Putamen (tissue), 1 donor: Measurements from ENCODE around the gene ELP5.

Experiments
- DNase-seq: peaks from one replicate; pipeline ENCODE4 v3.0.0-alpha.2; 2016; ENCODE audit warnings: low spot score

The ELP5 gene

GRCh38 chr17:7219229-7219811, 32.7 kb upstream of the ELP5 start:
- no peak for DNase-seq

DNA sequence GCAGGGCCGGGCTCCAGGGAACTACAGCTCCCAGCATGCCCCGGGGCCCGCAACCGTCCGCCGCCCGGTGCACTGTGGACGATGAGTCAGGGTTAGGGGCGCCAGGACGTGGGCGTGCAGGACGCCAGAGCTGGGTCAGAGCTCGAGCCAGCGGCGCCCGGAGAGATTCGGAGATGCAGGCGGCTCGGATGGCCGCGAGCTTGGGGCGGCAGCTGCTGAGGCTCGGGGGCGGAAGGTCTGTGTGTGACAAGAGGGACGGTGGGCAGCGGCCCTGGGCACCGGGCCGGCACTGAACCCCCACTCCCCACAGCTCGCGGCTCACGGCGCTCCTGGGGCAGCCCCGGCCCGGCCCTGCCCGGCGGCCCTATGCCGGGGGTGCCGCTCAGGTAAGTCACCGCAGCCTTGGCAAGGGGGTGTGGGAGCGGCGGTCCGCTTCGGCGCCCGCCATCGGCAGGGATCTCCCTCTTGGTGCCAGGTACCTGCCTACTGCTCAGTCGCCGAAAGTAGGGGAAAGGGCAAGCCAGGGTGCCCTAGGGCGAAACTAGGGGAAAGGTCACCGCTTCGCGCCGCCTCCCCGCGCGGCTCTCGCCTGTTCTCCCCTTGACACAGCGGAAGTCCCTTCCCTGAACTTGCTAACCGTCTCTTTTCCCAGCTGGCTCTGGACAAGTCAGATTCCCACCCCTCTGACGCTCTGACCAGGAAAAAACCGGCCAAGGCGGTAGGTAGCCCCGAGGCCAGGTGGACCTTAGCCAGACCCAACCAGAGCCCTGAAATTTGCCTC, 32.0 kb upstream of the ELP5 start, which contains the start of the genes ACADVL and DLG4:
TSS of gene ACADVL (plus strand) at position 127 of the 781 bp plus-strand sequence. CDS start at position 174, 47 bp downstream.
TSS of gene DLG4 (minus strand) at position 25 of the 781 bp plus-strand sequence.
- peak; percentile 86 for DNase-seq

DNA sequence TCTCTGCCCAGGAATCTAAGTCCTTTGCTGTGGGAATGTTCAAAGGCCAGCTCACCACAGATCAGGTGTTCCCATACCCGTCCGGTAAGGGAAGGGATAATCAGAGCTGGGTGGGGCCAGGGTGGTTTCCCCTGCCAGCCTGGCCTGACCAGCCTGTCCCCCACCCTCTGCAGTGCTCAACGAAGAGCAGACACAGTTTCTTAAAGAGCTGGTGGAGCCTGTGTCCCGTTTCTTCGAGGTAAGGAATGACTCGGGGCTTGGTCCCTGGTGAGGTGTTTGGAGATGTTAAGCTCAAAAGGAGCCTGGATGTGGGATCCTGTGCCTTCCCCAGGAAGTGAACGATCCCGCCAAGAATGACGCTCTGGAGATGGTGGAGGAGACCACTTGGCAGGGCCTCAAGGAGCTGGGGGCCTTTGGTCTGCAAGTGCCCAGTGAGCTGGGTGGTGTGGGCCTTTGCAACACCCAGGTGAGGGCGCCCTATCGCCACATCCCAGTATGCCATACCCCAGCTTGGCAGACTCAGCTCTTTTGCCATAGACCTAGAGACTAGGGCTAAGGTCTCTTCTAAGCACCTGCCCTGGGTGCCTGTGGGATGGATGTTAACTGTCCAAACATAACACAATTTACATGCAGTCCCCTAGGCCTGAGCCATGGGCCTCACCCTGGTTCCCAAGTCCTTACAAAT, 31.3 kb upstream of the ELP5 start:
- no peak for DNase-seq

DNA sequence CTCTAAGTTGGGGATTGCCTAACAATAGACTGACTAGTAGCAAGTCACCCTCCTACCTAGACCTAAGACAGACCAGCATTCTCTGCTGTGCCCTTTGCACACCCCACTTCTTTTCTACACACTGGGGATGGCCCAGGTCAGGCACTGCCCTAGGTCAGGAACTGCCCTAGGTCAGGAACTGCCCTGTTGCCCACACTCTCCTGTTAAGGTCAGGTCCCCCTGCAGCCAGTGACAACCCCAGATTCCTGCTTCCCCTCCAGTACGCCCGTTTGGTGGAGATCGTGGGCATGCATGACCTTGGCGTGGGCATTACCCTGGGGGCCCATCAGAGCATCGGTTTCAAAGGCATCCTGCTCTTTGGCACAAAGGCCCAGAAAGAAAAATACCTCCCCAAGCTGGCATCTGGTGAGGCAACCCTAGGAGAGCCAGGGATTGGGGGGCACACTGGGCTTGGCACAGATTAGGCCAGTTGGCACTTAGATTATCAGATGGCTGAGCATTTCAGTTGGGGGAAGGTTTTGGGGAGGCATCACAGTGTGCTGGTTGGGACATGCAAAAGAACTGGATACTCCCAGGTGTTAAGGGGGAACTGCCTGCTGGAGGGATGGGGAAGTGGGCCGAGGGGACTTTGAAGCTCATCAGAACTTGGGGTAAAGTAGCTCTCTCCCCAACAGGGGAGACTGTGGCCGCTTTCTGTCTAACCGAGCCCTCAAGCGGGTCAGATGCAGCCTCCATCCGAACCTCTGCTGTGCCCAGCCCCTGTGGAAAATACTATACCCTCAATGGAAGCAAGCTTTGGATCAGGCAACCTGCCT, 30.5 kb upstream of the ELP5 start:
- DNase-seq: no peak

GRCh38 chr17:7222093-7222971, 29.7 kb upstream of the ELP5 start:
- DNase-seq: no peak

- DNase-seq: no peak
Observed at GRCh38 chr17:7222972-7223292, 29.1 kb upstream of the ELP5 start.

GRCh38 chr17:7223375-7223774, 28.6 kb upstream of the ELP5 start:
- DNase-seq: no peak

GRCh38 chr17:7224110-7224509, 27.9 kb upstream of the ELP5 start:
- DNase-seq: no peak

DNA sequence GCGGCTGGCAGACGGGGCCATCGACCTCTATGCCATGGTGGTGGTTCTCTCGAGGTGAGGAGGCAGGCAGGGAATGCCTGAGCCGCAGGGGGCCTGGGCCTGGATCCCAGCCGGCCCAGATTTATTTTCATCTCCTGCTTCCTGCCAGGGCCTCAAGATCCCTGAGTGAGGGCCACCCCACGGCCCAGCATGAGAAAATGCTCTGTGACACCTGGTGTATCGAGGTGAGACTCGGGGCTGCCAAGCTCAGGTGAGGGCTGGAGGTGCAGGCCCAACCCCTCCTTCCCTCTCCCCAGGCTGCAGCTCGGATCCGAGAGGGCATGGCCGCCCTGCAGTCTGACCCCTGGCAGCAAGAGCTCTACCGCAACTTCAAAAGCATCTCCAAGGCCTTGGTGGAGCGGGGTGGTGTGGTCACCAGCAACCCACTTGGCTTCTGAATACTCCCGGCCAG, 27.3 kb upstream of the ELP5 start:
- DNase-seq: no peak

GRCh38 chr17:7225711-7226331, 26.2 kb upstream of the ELP5 start:
- no peak for DNase-seq

GRCh38 chr17:7226721-7227710, 25.0 kb upstream of the ELP5 start:
- DNase-seq: no peak

DNA sequence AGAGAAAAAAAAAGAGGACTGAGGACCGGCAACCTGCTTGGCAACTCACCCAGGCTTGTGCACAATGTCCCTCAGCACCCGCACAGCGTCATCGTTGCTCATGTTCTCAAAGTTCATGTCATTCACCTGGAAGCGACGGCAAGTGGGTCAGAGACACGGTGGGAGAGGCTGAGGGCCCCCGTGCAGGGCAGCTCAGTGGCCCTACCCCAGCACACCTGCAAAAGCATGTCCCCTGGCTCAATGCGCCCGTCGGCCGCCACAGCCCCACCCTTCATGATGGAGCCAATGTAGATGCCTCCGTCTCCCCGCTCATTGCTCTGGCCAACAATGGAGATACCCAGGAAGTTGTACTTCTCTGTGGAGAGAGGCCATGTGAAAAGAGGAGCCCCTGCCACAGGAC, 23.1 kb upstream of the ELP5 start:
- no peak for DNase-seq

- no peak for DNase-seq
Observed at GRCh38 chr17:7229504-7229903, 22.5 kb upstream of the ELP5 start.

DNA sequence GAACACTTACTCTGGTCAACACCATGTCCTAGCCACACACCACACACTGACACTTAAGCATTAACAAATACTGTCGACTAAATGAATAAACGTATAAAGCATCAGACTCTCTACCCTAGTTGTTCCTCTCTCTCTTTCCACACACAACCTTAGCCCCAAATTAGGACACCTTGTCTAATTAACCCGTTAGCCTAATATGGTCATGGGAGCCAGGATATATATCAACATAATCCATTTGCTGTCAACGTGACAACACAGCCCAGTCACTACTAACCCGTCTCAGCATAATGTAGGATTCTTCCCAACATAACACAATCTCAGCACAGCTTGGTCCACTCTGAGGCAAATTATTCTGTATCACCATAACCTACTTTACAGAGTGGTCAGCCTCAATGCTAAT, 19.9 kb upstream of the ELP5 start:
- DNase-seq: no peak

- DNase-seq: no peak
Observed at GRCh38 chr17:7233701-7234082, 18.3 kb upstream of the ELP5 start.

- DNase-seq: peak; percentile 95
Observed at GRCh38 chr17:7234083-7234951, 17.7 kb upstream of the ELP5 start, which contains the start of gene DVL2. DVL2 (minus strand) TSS chr17:7234517; CDS start chr17:7234262, 255 bp downstream.

- DNase-seq: no peak
Observed at GRCh38 chr17:7235693-7236665, 16.0 kb upstream of the ELP5 start.
